HS-5 (cell line): Measurements from ENCODE around the gene PHC3.
"Not testable (repeated sequence)": the region's sequence is repeated elsewhere in the genome, so short reads cannot be mapped to it uniquely, and the experiment has no call there.

Source experiments
- DNase-seq: peaks from one replicate; pipeline ENCODE4 v3.0.0-alpha.2; 2012; ENCODE audit warnings: low read depth

The PHC3 gene

DNA sequence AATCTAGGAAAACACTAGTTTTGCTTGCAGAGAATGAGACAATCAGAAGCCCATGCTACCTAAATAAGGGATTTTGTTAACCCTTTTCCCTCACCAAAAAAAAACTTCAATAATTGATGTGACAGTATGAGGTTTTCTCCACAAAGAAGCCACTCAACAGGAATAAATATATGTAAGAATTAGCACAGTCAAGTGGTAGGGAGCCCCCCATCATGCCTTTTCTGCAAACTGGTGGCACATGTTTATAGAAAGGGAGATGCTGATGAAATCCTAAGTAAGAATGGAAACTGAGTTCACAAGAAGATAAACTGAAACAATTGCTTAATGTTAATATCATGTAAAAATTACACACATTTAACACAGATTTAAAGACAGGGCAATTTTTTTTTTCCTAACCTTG is 51.0 kb downstream of the PHC3 start:
- DNase-seq = no peak

DNA sequence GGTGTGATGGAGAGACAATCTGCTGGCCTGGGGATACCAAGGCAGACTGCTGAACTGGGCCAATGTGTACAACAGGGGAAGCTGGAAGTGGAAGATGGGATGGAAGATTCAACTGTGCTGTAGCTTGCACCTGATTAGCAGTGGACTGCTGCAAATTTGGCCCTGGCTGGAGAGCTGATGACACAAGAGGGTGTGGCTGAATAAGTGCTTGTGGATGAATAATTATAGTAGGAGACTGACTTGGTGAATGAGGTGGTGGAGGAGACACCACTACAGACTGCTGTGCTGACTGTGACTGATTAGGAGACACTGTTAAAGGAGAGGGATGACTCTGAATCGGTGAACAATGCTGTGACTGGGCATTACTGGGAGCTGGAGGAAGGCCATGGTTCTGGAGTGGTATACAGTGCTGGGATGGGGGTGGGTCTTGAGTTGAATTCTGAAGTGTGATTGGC is 52.5 kb downstream of the PHC3 start:
- peak; percentile 39 for DNase-seq

DNA sequence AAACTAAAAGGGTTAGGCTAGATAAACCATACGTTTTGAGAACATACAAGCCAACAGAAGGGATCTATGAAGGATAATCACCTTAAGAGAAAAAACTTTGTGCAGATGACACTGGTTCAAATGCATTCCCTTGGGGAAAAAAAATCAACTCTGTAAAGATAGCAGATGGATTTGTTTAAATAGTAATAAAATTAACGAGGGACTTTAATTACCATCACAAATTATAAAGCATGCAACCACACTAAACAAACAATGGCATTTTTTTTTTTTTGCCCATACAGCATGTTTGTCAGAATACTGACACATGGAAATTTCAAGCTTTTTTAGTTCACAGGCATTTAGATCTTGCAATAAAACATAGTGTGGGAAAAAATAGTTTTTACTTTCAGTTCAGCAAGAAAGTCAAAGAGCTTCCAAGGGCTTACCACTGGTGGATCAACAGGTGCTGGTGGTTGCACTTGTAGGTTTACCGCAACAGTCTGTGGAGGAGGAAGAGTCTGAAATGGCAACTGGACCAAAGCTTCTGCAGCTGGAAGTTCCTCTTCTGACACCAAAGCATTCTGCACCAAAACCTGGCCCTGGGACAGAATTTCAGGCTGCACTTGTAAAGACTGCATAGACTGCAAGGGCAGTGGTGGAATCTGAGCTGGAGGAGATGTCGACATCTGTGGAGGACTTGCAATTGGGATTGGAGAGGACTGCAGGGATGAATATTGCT is 53.1 kb downstream of the PHC3 start:
- DNase-seq = no peak

DNA sequence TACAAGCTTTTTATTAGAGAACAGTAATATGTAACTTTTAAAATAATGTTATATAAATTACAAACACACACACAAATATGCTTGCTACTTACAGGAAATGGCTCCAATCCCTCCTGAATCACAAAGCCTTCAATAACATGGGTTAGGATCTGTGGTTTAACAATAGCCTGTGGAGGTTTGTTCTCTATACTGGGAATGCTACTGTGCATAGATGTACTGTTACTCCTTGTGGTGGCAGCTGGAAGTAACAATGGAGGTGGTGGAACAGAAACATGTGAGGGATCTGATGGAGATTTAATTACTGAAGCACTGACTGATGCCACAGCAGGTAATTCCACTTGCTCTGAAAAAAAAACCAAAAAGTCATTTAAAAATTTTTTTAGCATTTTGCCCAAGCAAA is 64.4 kb downstream of the PHC3 start:
- DNase-seq = no peak

DNA sequence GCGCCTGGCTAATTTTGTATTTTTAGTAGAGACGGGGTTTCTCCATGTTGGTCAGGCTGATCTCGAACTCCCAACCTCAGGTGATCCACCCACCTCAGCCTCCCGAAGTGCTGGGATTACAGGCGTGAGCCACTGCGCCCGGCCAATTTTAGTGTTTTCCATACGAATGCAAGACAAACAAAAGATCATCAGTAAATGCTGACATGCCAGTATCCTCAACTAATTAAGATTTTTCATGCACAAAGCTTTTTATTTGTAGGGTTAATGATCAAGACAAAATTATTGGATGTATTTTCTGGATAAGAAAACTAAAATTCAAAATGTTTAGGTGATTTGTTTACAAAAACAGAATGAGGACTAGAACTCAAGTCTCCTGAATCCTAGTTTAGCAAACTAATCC is 67.4 kb downstream of the PHC3 start:
- DNase-seq = not testable (repeated sequence)

DNA sequence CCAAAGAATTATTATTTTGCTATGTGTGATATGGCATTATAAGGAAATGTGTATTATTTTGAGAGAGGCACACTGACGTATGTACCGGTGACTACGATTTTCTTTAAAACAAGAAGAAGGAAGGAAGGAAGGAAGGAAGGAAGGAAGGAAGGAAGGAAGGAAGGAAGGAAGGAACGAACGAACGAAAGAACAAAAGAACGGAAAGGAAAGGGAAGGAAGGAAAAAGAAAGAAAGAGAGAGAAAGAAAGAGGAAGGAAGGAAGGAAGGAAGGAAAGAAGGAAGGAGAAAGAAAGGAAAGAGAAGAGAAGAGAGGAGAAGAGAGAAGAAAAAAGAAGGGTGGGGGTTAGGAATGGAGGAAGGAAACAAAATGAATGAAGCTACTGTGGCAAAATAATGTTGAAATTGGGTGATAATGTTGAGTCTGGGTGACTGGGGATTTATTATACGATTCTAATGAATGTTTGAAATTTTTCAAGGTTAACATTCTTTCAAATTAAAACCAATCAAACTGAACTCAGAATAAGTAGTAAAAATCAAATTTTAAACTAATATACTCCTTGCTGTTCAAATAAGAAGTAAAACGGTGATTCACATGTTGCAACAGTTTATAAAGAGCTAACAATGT is 70.3 kb downstream of the PHC3 start:
- no peak for DNase-seq

DNA sequence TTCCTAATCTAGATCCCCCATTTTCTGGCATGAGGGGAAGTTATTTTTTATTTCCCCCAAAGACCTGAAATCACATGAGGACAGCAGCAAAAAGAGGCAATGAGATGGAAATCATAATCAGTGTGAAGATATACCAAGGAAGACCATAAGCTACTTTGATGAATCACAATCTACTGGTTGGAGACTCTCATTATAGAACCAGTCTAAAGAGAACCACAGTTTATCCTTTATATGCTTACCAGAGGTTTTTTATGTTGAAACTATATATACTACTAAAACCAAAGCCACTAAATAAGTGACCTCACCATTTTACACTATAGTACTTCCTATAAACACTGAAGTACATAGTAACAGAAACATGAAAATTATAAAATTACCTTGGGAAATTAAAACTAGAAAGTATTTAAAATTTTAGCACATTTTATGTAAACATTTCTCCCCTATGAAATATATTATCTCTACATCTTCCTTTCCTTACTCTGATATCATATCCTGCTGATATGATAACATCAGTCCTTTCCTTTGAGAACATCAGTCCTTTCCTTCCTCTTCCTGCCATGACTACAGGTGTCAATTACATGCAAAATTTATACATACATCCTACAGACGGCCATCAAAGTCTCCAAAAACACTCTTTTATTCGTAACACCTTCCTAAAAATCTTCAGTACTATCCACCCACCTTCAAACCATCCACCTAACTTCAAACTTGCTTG is 71.8 kb downstream of the PHC3 start:
- DNase-seq = no peak

DNA sequence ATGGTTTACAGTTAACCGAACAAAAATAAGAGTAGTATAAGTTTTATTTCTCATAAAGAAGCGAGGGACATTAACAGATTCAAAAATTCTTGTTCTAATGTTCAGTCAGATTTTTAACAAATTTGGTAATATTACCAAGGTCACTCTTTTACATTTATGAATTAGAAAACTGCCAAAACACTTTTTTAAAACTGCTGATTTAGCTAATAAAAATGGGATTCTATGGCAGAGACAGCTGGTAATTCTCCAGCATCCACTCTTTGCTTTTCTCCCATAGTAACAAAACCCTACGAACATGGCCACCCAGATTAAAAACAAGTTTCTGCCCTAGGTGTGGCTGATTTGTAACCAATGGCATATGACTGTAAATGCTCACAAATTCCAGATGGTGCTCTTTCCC is 72.6 kb downstream of the PHC3 start:
- DNase-seq = no peak

DNA sequence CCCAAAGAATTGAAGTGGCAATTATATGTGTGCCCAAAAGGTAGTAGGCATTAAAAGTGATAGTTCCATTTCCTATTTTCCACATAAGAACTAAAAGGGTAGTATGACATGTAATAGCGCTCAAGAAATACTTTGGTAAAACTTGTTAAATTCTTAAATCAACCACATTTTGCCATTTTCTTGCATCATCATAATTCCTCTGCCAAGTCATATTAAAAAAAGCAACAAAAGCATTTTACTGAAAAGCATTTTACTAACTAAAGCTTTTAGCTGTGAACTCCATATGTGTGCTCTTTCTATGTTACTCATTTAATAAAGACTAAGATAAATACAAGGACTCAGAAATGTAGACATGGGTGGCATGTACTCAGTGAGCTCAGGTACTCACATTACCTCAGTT is 73.6 kb downstream of the PHC3 start:
- DNase-seq = no peak

DNA sequence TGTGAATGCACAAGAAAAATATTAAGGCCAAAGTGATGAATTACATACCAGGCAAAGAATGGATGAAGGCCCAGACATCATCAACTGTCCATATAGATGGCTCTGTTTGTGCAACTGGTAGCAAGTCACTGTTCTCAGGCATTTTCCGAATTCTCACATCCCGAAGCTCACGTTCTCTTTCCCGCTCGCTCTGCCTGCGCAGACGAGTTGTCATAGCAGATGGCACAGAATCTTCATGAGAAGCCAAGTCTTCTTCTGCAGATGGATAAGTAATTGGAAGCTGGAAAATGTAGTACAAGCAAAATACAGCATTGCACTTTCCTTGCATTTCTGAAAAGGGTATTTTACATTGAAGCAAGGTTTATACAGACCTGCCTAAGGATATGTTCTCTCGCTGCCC is 79.1 kb downstream of the PHC3 start:
- DNase-seq = no peak

DNA sequence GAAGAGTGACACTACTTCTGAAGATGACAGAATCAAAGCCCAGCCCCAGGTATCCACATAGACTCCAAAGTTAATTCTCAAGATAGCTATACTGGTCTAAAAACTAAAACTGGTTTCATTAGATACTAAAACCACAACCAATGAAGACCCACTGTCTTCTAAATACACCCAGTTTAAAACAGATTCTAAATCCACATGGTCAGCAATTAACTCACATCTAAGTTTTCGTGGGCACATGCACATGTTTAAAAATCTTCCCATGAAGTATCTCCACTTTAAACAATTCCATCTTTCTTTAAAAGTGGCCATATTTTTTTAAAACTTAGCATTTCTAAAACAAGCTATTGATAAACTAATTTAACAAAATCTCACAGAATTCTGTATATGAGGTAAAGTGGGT is 80.6 kb downstream of the PHC3 start:
- no peak for DNase-seq

DNA sequence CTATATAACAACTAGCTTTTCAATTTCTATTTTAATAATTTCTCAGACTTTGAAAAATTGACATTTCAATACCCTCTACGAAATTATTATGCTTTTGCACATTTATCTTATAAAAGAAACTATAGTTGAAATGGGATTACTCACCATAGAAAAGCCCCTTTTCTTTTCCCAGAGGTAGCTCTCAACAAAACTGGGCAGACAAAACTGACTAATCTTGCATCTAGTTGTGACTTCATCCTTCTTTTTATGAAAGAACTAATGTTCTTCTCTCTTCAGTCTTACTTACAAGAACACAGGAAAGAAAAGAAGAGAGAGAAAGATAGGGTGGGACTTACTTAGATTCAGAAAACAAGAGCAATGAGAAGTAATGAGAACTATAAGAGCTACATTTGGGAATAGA is 82.8 kb downstream of the PHC3 start:
- no peak for DNase-seq

DNA sequence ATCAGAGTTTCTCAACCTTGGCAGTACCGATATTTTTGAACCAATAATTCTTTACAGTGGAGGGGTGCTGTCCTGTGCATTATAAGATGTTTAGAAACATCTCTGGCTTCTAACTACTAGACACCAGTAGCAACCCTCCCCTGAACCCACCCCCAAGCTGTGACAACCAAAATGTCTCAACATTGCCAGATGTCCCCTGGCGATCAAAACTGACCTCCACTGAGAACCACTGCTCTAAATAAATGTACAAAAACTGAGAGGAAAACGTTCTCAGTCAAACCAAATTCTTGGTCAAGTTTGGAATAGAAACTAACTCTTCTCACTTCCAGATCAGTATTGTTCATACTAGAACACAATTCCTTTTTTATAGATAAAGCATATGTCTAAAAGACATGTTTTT is 85.2 kb downstream of the PHC3 start:
- no peak for DNase-seq

DNA sequence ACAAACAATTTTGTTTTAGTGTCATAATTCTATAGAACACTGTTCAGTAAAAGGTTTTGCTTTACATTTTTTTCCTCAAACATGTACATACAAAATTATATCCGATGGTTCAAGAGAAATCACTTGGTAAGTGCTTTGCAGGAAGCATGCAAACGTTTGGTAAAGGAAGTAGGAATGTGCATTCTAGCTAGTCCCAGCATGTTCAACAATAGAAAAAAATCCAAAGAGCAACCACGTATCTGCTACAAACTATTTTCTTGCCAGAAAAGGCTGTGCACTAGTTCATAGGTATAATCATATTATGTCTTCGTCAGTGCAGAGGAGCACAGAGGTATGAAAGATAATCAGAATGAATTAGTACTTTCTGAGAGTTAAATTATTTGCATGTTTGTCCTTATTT is 85.8 kb downstream of the PHC3 start:
- no peak for DNase-seq

DNA sequence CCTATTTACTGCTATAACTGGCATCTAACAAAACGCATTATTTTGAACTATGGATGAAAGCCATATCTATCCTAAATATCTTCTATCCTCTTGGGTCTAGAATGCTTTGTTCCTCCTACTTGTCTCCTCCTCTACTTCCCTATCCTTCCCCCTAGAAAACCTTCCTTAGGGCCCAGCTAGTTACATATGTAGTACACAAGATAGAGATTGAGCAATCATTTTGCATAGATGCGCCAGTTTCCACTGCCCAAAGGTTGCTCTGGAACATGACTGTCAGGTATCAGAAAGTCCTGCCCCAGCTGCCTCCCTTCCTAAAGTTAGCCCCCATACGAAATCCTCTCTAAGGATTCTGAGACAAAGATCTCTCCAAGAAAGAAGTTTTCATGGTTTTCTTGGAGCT is 88.6 kb downstream of the PHC3 start:
- no peak for DNase-seq

DNA sequence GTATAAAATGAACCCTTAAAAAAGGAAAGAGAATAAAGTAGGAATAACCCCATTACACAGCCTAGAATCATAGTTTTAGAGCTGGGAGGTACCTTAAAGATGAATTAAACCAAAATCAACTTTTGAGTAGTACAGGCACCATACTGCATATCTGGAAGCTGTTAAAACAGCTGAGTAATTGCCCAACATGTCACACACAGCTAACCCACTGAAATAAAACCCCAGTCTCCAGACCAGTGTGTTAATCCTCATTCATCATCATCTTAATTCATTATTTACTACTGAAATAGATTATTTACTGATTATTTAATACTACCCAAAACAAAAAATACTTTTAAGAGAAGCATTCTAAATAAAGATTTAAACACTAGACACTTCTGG is 90.9 kb downstream of the PHC3 start:
- DNase-seq = no peak

DNA sequence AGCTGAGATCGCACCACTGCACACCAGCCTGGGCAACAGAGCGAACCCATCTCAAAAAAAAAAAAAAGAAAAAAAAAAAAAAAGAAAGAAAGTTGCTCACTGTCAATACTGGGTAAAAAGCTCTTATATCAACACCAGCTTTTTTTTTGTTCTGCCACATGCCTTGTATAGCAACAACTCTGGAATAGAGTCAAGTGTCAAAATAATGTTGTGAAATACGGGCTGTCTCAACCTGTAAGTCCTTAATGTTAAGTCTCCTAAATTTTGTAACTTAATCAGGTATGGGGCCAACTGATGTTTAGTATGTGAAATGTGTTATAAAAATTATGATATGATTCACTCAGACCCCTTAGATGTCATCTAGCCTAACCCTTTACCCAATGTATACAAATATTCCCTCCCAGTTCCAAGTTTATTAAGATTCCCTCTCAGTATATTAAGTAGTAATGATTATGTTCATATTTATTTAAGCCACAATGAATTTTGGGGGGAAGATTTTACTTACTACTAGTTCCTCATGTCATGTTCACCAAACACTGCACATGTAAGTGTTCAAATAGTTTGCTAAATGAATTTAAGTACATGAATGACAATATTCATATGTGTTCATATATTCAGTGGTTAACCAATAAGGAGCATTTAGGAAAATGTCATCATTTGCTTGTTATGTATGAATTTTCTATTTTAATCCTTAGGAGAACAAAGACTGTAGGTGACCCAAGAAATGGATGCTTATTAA is 91.5 kb downstream of the PHC3 start:
- DNase-seq = no peak

DNA sequence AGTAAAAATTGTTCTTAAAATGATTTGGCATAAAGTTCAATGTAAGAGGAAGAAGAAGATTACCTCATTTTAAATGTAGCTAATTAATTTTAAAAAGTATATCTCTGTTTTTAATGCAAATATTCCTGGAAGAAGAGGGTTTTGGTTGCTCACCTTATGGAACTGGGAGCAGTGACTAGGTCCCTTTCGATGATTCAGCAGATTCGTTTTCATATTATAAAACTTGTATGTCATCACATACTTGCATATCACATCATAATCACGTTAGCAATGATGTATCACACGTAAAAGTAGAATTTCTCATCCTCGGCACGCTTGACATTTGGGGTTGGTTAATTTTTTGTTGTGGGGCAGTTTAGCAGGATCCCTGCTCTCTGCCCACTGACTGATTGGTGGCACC is 96.1 kb downstream of the PHC3 start:
- no peak for DNase-seq

DNA sequence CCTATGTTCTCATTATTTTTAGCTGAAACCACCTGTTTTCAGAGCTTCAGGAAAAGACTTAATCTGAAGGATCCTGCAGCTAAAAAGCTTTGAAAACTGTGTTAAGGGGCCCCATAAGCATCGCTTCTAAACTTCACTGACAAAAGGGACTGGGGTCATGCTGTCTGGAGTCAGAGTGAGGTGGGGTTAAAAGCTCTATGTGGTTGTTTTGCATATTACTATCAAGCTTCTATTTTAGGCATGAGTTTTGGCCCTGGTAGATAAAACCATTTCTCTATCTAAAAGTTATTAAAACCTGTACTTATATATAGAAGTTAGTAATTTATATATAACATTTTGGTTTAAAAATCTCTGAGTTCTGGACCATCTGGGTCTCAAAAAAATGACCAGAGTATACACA is 98.2 kb downstream of the PHC3 start:
- DNase-seq = no peak

DNA sequence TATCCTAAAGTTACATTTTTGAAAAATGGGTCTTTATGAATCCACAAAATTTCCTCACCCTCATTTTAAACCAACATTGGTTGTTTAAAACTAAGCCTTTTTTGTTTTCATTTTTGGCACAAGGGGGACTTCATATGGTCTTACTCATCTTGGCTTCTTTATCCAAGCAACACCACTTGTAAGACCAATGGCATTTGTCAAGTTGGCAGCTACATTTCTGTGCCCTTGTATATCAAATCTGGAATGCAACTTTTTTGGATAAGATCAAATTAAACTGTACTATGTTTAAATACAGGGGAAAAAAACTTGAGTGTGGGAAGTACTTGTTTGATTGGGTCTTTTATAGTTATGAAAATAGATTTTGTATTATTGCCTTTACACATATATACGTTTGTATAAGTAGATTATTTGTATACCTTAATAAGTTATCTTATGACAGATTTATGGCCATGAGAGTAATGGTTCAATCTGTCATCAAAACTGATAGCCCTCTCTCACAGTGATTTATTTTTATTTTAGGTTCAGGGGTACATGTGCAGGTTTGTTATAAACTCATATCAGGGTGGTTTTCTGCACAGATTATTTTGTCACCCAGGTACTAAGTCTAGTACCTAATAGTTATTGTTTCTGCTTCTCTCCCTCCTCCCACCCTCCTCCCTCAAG is 100.3 kb downstream of the PHC3 start:
- DNase-seq = no peak

DNA sequence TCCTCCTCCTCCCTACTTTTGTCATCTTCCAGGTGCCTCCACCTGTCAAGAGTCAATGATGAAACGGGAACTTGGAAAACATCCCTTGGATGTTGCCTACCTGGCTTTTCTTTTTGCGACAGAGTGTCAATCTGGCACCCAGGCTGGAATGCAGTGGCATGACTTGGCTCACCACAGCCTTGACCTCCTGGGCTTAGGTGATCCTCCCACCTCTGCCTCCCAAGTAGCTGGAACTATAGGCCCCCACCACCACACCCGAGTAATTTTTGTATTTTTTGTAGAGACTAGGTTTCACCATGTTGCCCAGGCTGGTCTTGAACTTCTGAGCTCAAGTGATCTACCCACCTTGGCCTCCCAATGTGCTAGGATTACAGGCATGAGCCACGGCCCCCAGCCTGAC is 100.9 kb downstream of the PHC3 start:
- DNase-seq = no peak

DNA sequence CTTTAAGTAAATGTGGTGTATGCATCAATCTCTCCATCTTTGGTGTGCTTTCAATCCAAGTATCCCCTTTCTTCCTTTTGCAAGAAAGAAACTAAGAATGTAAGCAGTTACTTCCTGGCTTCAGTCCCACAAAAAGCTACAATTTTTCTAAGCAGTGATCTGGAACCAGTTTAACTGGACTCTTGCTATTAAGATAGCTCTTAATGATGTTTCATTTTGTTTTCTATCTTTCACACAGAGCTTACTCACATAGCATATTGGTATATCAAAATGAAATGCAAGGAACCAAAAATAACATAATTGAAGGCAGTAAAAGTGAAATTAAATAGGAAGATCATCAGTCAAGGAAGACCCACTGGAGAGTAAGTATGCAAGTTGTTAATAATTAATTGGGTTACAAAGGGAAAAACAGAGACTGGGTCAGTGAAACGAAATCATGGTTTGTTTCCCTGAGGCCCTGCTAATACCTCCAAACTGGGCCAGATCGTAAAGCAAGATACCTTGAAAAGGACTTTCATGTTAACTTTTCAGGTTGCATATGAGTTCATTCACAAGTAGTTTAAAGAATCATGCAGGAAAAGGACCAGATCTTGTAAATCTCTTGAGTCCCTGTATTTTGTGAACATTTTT is 101.9 kb downstream of the PHC3 start:
- DNase-seq = no peak
